IPS-18c (cell line): ENCODE results near the gene GGT5.
"Not testable (repeated sequence)": the region's sequence is repeated elsewhere in the genome, so short reads cannot be mapped to it uniquely, and the experiment has no call there.

Experiments
- H3K4me3 ChIP-seq: 2 replicates; pipeline ENCODE4 v1.7.0; 2013; ENCODE audit warnings: low read depth, mild to moderate bottlenecking, low read length, moderate library complexity; ENCODE audit not compliant: insufficient read depth
- H3K9me3 ChIP-seq: one replicate; pipeline ENCODE4 v1.6.1; 2013; ENCODE audit warnings: mild to moderate bottlenecking, low read length, moderate library complexity; ENCODE audit not compliant: control insufficient read depth, insufficient read depth

The GGT5 gene

GRCh38 chr22:24214467-24215285, 30.2 kb downstream of the GGT5 start:
- Histone ChIP-seq H3K9me3 (no peaks in the 10 kb centered on the region), H3K4me3 (no peak overlapping the region)

- not testable (repeated sequence) for H3K9me3 ChIP-seq, H3K4me3 ChIP-seq
Observed at GRCh38 chr22:24213111-24213510, 31.8 kb downstream of the GGT5 start.

- not testable (repeated sequence) for H3K4me3 ChIP-seq
Observed at GRCh38 chr22:24211716-24212115, 33.2 kb downstream of the GGT5 start.

GRCh38 chr22:24210409-24210808, 34.5 kb downstream of the GGT5 start:
- not testable (repeated sequence) for H3K4me3 ChIP-seq, H3K9me3 ChIP-seq

More at GRCh38 chr22:24211716-24212115, 33.2 kb downstream of the GGT5 start:
- not testable (repeated sequence) for H3K9me3 ChIP-seq

- no peaks in the 10 kb centered on the region for H3K9me3 ChIP-seq
Observed at GRCh38 chr22:24209687-24210086, 35.2 kb downstream of the GGT5 start.

GRCh38 chr22:24209016-24209415, 35.9 kb downstream of the GGT5 start:
- H3K4me3 ChIP-seq, result no peak overlapping the region
- no peaks in the 10 kb centered on the region for H3K9me3 ChIP-seq

More at GRCh38 chr22:24209687-24210086, 35.2 kb downstream of the GGT5 start:
- no peak overlapping the region for H3K4me3 ChIP-seq

GRCh38 chr22:24208012-24208749, 36.7 kb downstream of the GGT5 start:
- H3K4me3 ChIP-seq, result no peak overlapping the region
- no peaks in the 10 kb centered on the region for H3K9me3 ChIP-seq

GRCh38 chr22:24207264-24208011, 37.4 kb downstream of the GGT5 start:
- Histone ChIP-seq H3K4me3 (no peak overlapping the region), H3K9me3 (no peaks in the 10 kb centered on the region)

GRCh38 chr22:24206460-24207263, 38.2 kb downstream of the GGT5 start:
- not testable (repeated sequence) for H3K4me3 ChIP-seq, H3K9me3 ChIP-seq

- H3K4me3 ChIP-seq, result no peak overlapping the region; the same call in 1 of the 2 replicates
- no peaks in the 10 kb centered on the region for H3K9me3 ChIP-seq
Observed at GRCh38 chr22:24205438-24206195, 39.3 kb downstream of the GGT5 start.

- not testable (repeated sequence) for H3K9me3 ChIP-seq, H3K4me3 ChIP-seq
Observed at GRCh38 chr22:24203856-24204255, 41.0 kb downstream of the GGT5 start.

GRCh38 chr22:24201681-24202614, 42.9 kb downstream of the GGT5 start:
- H3K4me3 ChIP-seq, result no peak overlapping the region
- no peaks in the 10 kb centered on the region for H3K9me3 ChIP-seq

GRCh38 chr22:24200619-24201212, 44.2 kb downstream of the GGT5 start:
- H3K9me3 ChIP-seq, result no peaks in the 10 kb centered on the region
- H3K4me3 ChIP-seq, result no peak overlapping the region

- no peaks in the 10 kb centered on the region for H3K9me3 ChIP-seq
Observed at GRCh38 chr22:24198682-24199052, 46.2 kb downstream of the GGT5 start.

GRCh38 chr22:24191893-24192292, 53.0 kb downstream of the GGT5 start:
- H3K9me3 ChIP-seq, result no peaks in the 10 kb centered on the region
- no peak overlapping the region for H3K4me3 ChIP-seq

More at GRCh38 chr22:24198682-24199052, 46.2 kb downstream of the GGT5 start:
- no peak overlapping the region for H3K4me3 ChIP-seq
